Neutrophil (primary cell): ENCODE measurements around the gene ADO.

ENCODE experiments used
- H3K27ac ChIP-seq: fragments of 200-600 bp; sonication (generic); 2 replicates; pipeline ENCODE4 v1.5.1; 2016; ENCODE audit warnings: mild to moderate bottlenecking, moderate library complexity
- H3K27me3 ChIP-seq: fragments of 200-600 bp; sonication (generic); 2 replicates; pipeline ENCODE4 v1.6.0; 2016; ENCODE audit warnings: mild to moderate bottlenecking
- H3K36me3 ChIP-seq: fragments of 200-600 bp; sonication (generic); 2 replicates; pipeline ENCODE4 v1.5.1; 2017
- H3K4me1 ChIP-seq, 2 experiments: fragments of 200-600 bp in 1 of 2; sonication (generic) in 1 of 2; 1 replicate in 1 of 2; 2 replicates in 1 of 2; pipeline versions ENCODE4 v1.5.1 to v1.6.1; 2013 to 2016; ENCODE audit warnings: low read depth in 1 of 2, low read length in 1 of 2, mild to moderate bottlenecking in 1 of 2, moderate library complexity in 1 of 2; ENCODE audit not compliant: control insufficient read depth in 1 of 2, insufficient read depth in 1 of 2
- H3K4me3 ChIP-seq, 2 experiments: fragments of 200-600 bp in 1 of 2; sonication (generic) in 1 of 2; 1 replicate in 1 of 2; 2 replicates in 1 of 2; pipeline ENCODE4 v1.5.1; 2013 to 2016; ENCODE audit warnings: low read depth in 1 of 2, low read length in 1 of 2, mild to moderate bottlenecking in 1 of 2, moderate library complexity in 1 of 2
- H3K9me3 ChIP-seq: fragments of 200-600 bp; sonication (generic); 2 replicates; pipeline ENCODE4 v1.5.1; 2016
- TF ChIP-seq, protein P1 (sequence below): fragments of 200-600 bp; sonication (generic); IDR thresholded peaks from 2 replicates; pipeline ENCODE4 v1.5.1; 2016; ENCODE audit warnings: antibody characterized with exemption

Gene ADO

DNA sequence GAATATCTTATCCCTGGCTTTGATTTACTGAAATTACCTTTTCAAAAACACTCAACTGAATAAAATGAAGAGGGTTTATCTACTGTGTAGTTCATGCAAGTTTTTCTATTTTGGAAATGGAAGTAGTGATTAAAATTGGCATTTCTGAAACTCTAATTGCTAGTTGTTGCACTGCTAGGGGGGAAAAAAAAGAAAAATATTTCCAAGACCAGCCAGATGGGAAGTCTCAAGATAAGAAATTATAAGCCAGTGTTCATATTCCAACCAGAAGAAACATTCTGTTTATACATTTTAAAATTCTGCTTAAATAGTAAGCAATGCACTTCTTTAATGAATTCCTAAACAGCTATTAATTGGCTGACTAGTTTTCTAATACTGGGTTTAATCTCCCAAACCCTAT lies 9.4 kb upstream of the ADO start:
- TF ChIP-seq, protein P1, sequence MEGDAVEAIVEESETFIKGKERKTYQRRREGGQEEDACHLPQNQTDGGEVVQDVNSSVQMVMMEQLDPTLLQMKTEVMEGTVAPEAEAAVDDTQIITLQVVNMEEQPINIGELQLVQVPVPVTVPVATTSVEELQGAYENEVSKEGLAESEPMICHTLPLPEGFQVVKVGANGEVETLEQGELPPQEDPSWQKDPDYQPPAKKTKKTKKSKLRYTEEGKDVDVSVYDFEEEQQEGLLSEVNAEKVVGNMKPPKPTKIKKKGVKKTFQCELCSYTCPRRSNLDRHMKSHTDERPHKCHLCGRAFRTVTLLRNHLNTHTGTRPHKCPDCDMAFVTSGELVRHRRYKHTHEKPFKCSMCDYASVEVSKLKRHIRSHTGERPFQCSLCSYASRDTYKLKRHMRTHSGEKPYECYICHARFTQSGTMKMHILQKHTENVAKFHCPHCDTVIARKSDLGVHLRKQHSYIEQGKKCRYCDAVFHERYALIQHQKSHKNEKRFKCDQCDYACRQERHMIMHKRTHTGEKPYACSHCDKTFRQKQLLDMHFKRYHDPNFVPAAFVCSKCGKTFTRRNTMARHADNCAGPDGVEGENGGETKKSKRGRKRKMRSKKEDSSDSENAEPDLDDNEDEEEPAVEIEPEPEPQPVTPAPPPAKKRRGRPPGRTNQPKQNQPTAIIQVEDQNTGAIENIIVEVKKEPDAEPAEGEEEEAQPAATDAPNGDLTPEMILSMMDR = no peak
- peaks cover 76% of the 10 kb centered on the region for H3K27me3 ChIP-seq
- H3K4me1 ChIP-seq = no peaks in the 10 kb centered on the region
- H3K4me3 ChIP-seq = no peak overlapping the region
- H3K36me3 ChIP-seq = no peaks in the 10 kb centered on the region
- no peaks in the 10 kb centered on the region for H3K9me3 ChIP-seq
- no peak overlapping the region for H3K27ac ChIP-seq

DNA sequence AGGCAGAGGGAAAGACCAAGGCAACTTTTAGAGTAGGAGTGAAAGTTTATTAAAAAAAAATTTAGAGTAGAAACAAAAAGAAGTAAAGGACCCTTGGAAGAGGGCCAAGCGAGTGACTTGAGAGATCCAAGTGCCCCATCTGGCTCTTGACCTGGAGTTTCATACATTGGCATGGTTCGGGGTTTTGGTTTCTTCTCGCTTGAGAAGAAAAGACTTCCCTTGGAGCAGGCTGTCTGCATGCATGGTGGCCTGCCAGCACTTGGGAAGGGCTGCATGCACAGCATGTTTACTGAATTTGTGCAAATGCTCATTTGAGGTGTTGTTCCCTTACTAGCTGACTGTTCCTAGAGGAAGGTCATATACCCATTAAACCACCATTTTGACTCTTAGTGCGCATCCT lies 8.8 kb upstream of the ADO start:
- no peaks in the 10 kb centered on the region for H3K36me3 ChIP-seq
- H3K9me3 ChIP-seq = no peaks in the 10 kb centered on the region
- H3K27me3 ChIP-seq = peaks cover 77% of the 10 kb centered on the region
- H3K4me3 ChIP-seq = no peak overlapping the region
- TF ChIP-seq, protein P1 = no peak
- H3K4me1 ChIP-seq = no peaks in the 10 kb centered on the region
- no peak overlapping the region for H3K27ac ChIP-seq

DNA sequence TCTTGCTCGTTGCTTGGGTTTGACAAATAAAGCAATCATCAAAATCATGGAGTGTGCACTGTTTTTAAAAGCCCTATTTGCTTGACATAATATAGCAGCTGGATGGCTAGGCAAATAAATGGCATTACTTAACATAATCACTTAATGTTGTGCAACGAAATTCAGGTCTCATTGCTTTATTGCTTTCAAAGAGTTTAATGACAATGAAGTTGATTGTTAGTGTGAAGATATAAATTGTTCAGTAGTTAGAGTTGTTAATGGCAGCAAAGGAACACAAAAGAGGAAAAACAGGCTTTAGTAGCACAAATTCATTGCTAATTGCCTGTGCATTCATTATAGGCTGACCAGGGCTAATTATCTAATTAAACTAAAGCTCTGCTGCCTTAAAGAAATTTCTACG lies 7.6 kb upstream of the ADO start:
- H3K36me3 ChIP-seq = no peaks in the 10 kb centered on the region
- TF ChIP-seq, protein P1 = no peak

DNA sequence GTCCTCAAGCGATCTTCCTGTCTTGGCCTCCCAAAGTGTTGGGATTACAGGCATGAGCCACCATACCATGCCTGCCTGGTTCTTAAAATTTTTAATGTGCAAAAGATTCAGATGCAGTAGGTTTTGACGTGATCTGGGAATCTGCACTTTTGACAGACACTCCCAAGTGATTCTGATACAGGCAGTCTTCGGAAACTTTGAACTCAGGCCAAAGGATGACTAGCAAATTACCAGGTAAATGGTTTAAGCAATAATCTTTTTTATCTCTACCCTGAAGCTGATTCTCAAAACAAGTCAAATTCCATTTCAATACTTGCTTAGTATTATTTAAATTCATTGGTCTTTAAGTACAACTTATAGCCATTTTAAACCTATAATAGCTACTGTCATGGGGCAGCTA lies 2.6 kb upstream of the ADO start:
- no peaks in the 10 kb centered on the region for H3K9me3 ChIP-seq
- TF ChIP-seq, protein P1 = no peak
- no peak overlapping the region for H3K4me3 ChIP-seq
- H3K4me1 ChIP-seq = peaks cover 17 to 20% of the 10 kb centered on the region in 2 experiments
- no peaks in the 10 kb centered on the region for H3K36me3 ChIP-seq
- H3K27ac ChIP-seq = no peak overlapping the region
- peaks cover 55% of the 10 kb centered on the region for H3K27me3 ChIP-seq

More for the DNA sequence above, 7.6 kb upstream of the ADO start:
- no peaks in the 10 kb centered on the region for H3K4me1 ChIP-seq
- peaks cover 88% of the 10 kb centered on the region for H3K27me3 ChIP-seq
- no peak overlapping the region for H3K27ac ChIP-seq
- no peaks in the 10 kb centered on the region for H3K9me3 ChIP-seq
- no peak overlapping the region for H3K4me3 ChIP-seq

DNA sequence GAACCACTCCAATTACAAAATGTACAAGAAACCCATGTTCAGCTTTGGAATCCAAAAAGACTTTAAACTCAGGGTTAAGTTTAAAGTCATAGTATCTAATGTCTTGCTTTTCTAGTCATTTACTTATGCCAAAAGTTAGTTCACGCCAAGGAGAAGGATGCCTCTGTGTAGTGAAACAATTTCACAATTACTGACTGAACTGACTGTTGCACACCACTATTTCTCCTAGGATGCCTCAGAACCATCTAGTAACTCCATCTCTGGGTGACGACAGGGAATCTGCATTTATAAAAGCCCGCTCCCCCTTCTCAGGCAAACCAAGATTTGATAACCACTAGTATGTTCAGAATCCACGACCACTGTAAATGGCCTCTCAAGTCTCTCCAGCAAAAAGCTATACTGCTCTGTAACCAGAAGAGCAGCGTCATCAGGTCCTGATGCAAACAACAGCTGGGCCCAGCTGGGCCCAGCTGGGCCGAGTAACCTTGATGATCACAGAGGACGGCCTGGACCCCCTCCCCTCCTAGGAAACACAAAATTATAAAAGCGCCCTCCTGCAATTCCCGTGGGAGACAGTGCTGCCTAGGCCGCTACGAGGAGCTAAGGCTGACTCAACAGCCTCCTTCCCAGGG lies 680 bp upstream of the ADO start:
- Histone ChIP-seq H3K36me3 (peaks cover 6% of the 10 kb centered on the region), H3K4me3 (peak overlapping the region; percentile 88 to 95), H3K27me3 (peaks cover 36% of the 10 kb centered on the region), H3K4me1 (peaks cover 17 to 20% of the 10 kb centered on the region in 2 experiments), H3K27ac (peak overlapping the region; percentile 86), H3K9me3 (no peaks in the 10 kb centered on the region)
- TF ChIP-seq, protein P1 = no peak
